ENCODE data around the gene CNKSR2. TPM values are rescaled to one million over a fixed set of nuclear protein-coding genes. Genes with fewer than 3 reads are reported as not detected.

CNKSR2 gene
- total RNA-seq, 1 experiment from 2014 or later: not detected

GRCh38 chrX:21645431-21645830 is 271.2 kb downstream of the CNKSR2 start:
- no peak overlapping the region for H3K4me3 ChIP-seq (replicated peaks in 1 of 2; ENCODE audit: low read depth in 1 of 2, low read length in 2 of 2)
- H3K9me3 ChIP-seq (ENCODE audit: control insufficient read depth in 1 of 2, insufficient read depth in 1 of 2, low read depth in 1 of 2, low read length in 2 of 2): no peaks in the 10 kb centered on the region
- POLR2A ChIA-PET: no interaction called here
- ATAC-seq: no peak
- BruUV-seq (replicated peaks): no TSS peak
- RAD21 ChIA-PET (ENCODE audit: low non-redundant PET in 1 of 2, low total read pairs in 2 of 2, uncharacterized antibody in 2 of 2, unreplicated experiment in 2 of 2): no interaction called here
- H3K4me2 ChIP-seq (ENCODE audit: low read length): no peak overlapping the region
- no peak overlapping the region for H3K9ac ChIP-seq (ENCODE audit: low read length)
- H3K27ac ChIP-seq (ENCODE audit: low read depth, low read length): no peak overlapping the region
- no peaks in the 10 kb centered on the region for H4K20me1 ChIP-seq (ENCODE audit: insufficient read depth)
- no peak for TF ChIP-seq ATF3 (IDR thresholded peaks at IDR 0.05)
- no peak for TF ChIP-seq MAX (IDR thresholded peaks at IDR 0.05)
- no peak for TF ChIP-seq POLR2AphosphoS5 (IDR thresholded peaks at IDR 0.05; ENCODE audit: low read depth, low read length)
- no peak for TF ChIP-seq RAD21 (IDR thresholded peaks at IDR 0.05; ENCODE audit: low read depth)
- TF ChIP-seq FOSL1 (IDR thresholded peaks at IDR 0.05; ENCODE audit: low read depth): no peak
- no peak for TF ChIP-seq EZH2phosphoT487 (IDR thresholded peaks at IDR 0.05; ENCODE audit: borderline replicate concordance)
- no peak for TF ChIP-seq SP1 (IDR thresholded peaks at IDR 0.05; ENCODE audit: low read depth)
- no peak for TF ChIP-seq YY1 (IDR thresholded peaks at IDR 0.05; ENCODE audit: extremely low read depth, insufficient replicate concordance, low read depth, low read length)
- no peak for TF ChIP-seq ZNF274 (IDR thresholded peaks at IDR 0.05; ENCODE audit: low read depth, low read length)
- TF ChIP-seq ZFX (IDR thresholded peaks at IDR 0.05): no peak
- DNase-seq (ENCODE audit: low read depth, low spot score): no peak
- no peaks in the 10 kb centered on the region for H3K79me2 ChIP-seq (ENCODE audit: insufficient read depth, low read length)
- no peaks in the 10 kb centered on the region for H3K36me3 ChIP-seq (ENCODE audit: control insufficient read depth in 1 of 2, insufficient read depth in 2 of 2, low read length in 2 of 2)
- H2AFZ ChIP-seq (ENCODE audit: low read depth, low read length, poor library complexity, severe bottlenecking): no peak overlapping the region
- CTCF ChIA-PET: no interaction called here
- H3K27me3 ChIP-seq (ENCODE audit: insufficient read depth, low read length): no peaks in the 10 kb centered on the region
- no peaks in the 10 kb centered on the region for H3K9me2 ChIP-seq (ENCODE audit: insufficient read depth)
- no peaks in the 10 kb centered on the region for H3K4me1 ChIP-seq (ENCODE audit: control insufficient read depth in 1 of 2, insufficient read depth in 2 of 2, low read length in 2 of 2)
- intact Hi-C loops (cut with micrococcal nuclease): no loop called here

- H3K4me1 ChIP-seq (ENCODE audit: control insufficient read depth in 1 of 2, insufficient read depth in 2 of 2, low read length in 2 of 2): no peaks in the 10 kb centered on the region
- ChIA-PET RAD21 (ENCODE audit: low non-redundant PET in 1 of 2, low total read pairs in 2 of 2, uncharacterized antibody in 2 of 2, unreplicated experiment in 2 of 2) (no interaction called here), CTCF (no interaction called here), POLR2A (no interaction called here)
- no TSS peak for BruUV-seq (replicated peaks)
- no peaks in the 10 kb centered on the region for H3K9me3 ChIP-seq (ENCODE audit: control insufficient read depth in 1 of 2, insufficient read depth in 1 of 2, low read depth in 1 of 2, low read length in 2 of 2)
- H3K9me2 ChIP-seq (ENCODE audit: insufficient read depth): no peaks in the 10 kb centered on the region
- no peaks in the 10 kb centered on the region for H4K20me1 ChIP-seq (ENCODE audit: insufficient read depth)
- H3K79me2 ChIP-seq (ENCODE audit: insufficient read depth, low read length): no peaks in the 10 kb centered on the region
- ATAC-seq (no peak), DNase-seq (ENCODE audit: low read depth, low spot score) (no peak)
- H3K9ac ChIP-seq (ENCODE audit: low read length): no peak overlapping the region
- no peak overlapping the region for H3K27ac ChIP-seq (ENCODE audit: low read depth, low read length)
- no peak overlapping the region for H2AFZ ChIP-seq (ENCODE audit: low read depth, low read length, poor library complexity, severe bottlenecking)
- intact Hi-C loops (cut with micrococcal nuclease): no loop called here
- H3K27me3 ChIP-seq (ENCODE audit: insufficient read depth, low read length): no peaks in the 10 kb centered on the region
- no peak overlapping the region for H3K4me3 ChIP-seq (replicated peaks in 1 of 2; ENCODE audit: low read depth in 1 of 2, low read length in 2 of 2)
- no peak overlapping the region for H3K4me2 ChIP-seq (ENCODE audit: low read length)
- TF ChIP-seq TCF7L2 (IDR thresholded peaks at IDR 0.05; ENCODE audit: borderline replicate concordance, extremely low read depth, insufficient read depth, insufficient read length) (no peak), POLR2AphosphoS5 (IDR thresholded peaks at IDR 0.05; ENCODE audit: low read depth, low read length) (no peak), EGR1 (IDR thresholded peaks at IDR 0.05; ENCODE audit: low read depth) (no peak)
- no peaks in the 10 kb centered on the region for H3K36me3 ChIP-seq (ENCODE audit: control insufficient read depth in 1 of 2, insufficient read depth in 2 of 2, low read length in 2 of 2)
Measured at GRCh38 chrX:21645886-21646285, 271.7 kb downstream of the CNKSR2 start.

Data from HCT116 (cell line).